OCI-LY7 (cell line): ENCODE measurements around the gene NLGN1. TPM values are rescaled to one million over a fixed set of nuclear protein-coding genes. Genes with fewer than 3 reads are reported as not detected.

Experiments
- BruUV-seq: library from RNA; stranded (reverse); fragments of 400-500 nt; replicated peaks from 2 replicates; lab custom pipeline; 2021; lab: Mats Ljungman, UMichigan
- CTCF ChIA-PET: fragments of 300-600 bp; sonication (Branson Sonifier 250); formaldehyde crosslinking; loops from one replicate; lab custom pipeline; 2022; ENCODE audit warnings: antibody characterized with exemption; ENCODE audit not compliant: unreplicated experiment; lab: Charles Lee
- POLR2A ChIA-PET: fragments of 300-600 bp; sonication (Branson Sonifier 250); formaldehyde crosslinking; loops from one replicate; lab custom pipeline; 2022; ENCODE audit warnings: antibody characterized with exemption; lab: Charles Lee
- DNase-seq: peaks from one replicate; pipeline ENCODE4 v3.0.0-alpha.2; 2015; ENCODE audit warnings: low spot score
- H2AFZ ChIP-seq: fragments of 200-600 bp; sonication (generic), shearing (Covaris generic); 2 replicates; pipeline ENCODE4 v1.6.1; 2014; ENCODE audit warnings: mild to moderate bottlenecking, antibody characterized with exemption, low read length, moderate library complexity
- H3K27ac ChIP-seq: fragments of 200-600 bp; sonication (generic); 2 replicates; pipeline ENCODE4 v1.5.1; 2014; ENCODE audit warnings: mixed run types, low read depth, mild to moderate bottlenecking, moderate library complexity, low read length, inconsistent platforms; ENCODE audit not compliant: poor library complexity, severe bottlenecking
- H3K36me3 ChIP-seq: fragments of 200-600 bp; sonication (generic); 2 replicates; pipeline ENCODE4 v1.6.1; 2014; ENCODE audit warnings: mild to moderate bottlenecking, antibody characterized with exemption, low read length, moderate library complexity, mixed read lengths; ENCODE audit not compliant: insufficient read depth
- H3K4me1 ChIP-seq: fragments of 200-600 bp; sonication (generic); 2 replicates; pipeline ENCODE4 v1.5.1; 2014; ENCODE audit warnings: mild to moderate bottlenecking, low read length; ENCODE audit not compliant: insufficient read depth, poor library complexity, severe bottlenecking
- H3K4me2 ChIP-seq: fragments of 200-600 bp; sonication (generic); 2 replicates; pipeline ENCODE4 v1.6.1; 2014; ENCODE audit warnings: mild to moderate bottlenecking, low read length
- H3K4me3 ChIP-seq: fragments of 200-600 bp; sonication (generic); 2 replicates; pipeline ENCODE4 v1.5.1; 2014; ENCODE audit warnings: mild to moderate bottlenecking, low read depth, low read length; ENCODE audit not compliant: poor library complexity, severe bottlenecking
- H3K79me2 ChIP-seq: fragments of 200-600 bp; sonication (generic); 2 replicates; pipeline ENCODE4 v1.6.1; 2016; ENCODE audit warnings: low read depth, mild to moderate bottlenecking, low read length, moderate library complexity, mixed read lengths; ENCODE audit not compliant: insufficient read depth
- H3K9me2 ChIP-seq: fragments of 200-600 bp; sonication (generic); 2 replicates; pipeline ENCODE4 v1.6.1; 2016; ENCODE audit warnings: mild to moderate bottlenecking, low read length, mixed read lengths; ENCODE audit not compliant: insufficient read depth
- H3K9me3 ChIP-seq: fragments of 200-600 bp; sonication (generic); 2 replicates; pipeline ENCODE4 v1.6.1; 2014; ENCODE audit warnings: mild to moderate bottlenecking, mixed run types, low read length, mixed read lengths
- H4K20me1 ChIP-seq: fragments of 200-600 bp; sonication (generic); 2 replicates; pipeline ENCODE4 v1.6.1; 2014; ENCODE audit warnings: mild to moderate bottlenecking, antibody characterized with exemption, low read length, moderate library complexity, mixed read lengths; ENCODE audit not compliant: insufficient read depth
- CTCF ChIP-seq: fragments of 200-600 bp; sonication (generic); conservative IDR thresholded peaks from 2 replicates; pipeline ENCODE4 v1.5.1; 2014; ENCODE audit warnings: mild to moderate bottlenecking, antibody characterized with exemption, low read length, moderate library complexity, mixed read lengths
- EZH2phosphoT487 ChIP-seq: fragments of 200-600 bp; sonication (generic); IDR thresholded peaks from 2 replicates; pipeline ENCODE4 v1.6.1; 2018; ENCODE audit warnings: low read depth, borderline replicate concordance, mild to moderate bottlenecking, mixed run types, antibody characterized with exemption, low read length, moderate library complexity, mixed read lengths
- intact Hi-C: fragments of 100-400 bp; cut with micrococcal nuclease; formaldehyde crosslinking; loops from one replicate; pipeline ENCODE4 v1.10.0; 2022; ENCODE audit not compliant: unreplicated experiment
- total RNA-seq, 2 experiments: library from RNA; depleted of rRNA in 1 of 2; stranded (reverse); fragments of >200 nt in 1 of 2; shearing (Covaris generic) in 1 of 2; gene quantifications; 2 replicates each; pipeline ENCODE4 v1.2.3, GENCODE V29; 2014 to 2022

Gene NLGN1
- total RNA-seq, 2 experiments from 2014 or later, result not detected

GRCh38 chr3:173659972-173660371, 262.4 kb downstream of the NLGN1 start:
- Histone ChIP-seq H3K4me1 (no peaks in the 10 kb centered on the region), H3K79me2 (no peaks in the 10 kb centered on the region), H3K27ac (no peak overlapping the region), H3K9me2 (no peaks in the 10 kb centered on the region), H3K4me2 (no peak overlapping the region), H3K9me3 (no peaks in the 10 kb centered on the region), H3K36me3 (no peaks in the 10 kb centered on the region), H4K20me1 (no peaks in the 10 kb centered on the region), H2AFZ (no peak overlapping the region), H3K4me3 (no peak overlapping the region)
- intact Hi-C loops, result no loop called here
- DNase-seq, result no peak
- ChIA-PET POLR2A (interaction anchor here (0.7 kb wide), 1 partner anchor 21 kb away, joined by 4 read pairs; no protein-coding TSS in a partner anchor), CTCF (no interaction called here)
- TF ChIP-seq CTCF (no peak), EZH2phosphoT487 (no peak)
- BruUV-seq, result no TSS peak

DNA sequence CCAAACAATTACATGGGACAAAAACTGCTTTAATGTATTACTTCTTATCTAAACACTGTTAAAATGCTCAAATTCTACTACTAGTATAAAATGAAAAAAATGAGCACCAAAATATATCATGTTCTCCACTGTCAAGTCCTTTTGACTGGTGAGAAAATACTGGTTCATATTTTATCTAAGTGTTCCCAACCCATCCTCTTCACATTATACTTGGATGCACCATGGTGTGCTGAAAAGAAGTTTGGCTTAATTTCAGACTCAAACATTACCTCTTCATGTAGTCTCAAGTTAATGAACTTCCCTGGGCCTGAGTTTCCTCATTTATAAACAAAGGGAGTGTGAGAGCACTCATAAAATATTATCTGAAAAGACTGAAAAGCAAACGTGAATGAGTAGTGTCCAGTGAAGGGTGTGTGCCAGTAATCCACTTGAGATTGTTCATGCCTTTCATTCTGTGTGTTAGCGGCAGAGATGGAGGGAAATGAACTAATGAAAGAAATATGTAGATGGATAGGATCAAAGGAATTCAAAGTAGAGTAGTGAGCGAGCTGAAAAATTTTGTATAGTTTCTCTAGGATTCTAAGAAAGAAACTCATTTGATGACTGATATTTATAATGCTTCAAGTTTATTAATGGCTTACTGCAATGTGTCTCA, 263.2 kb downstream of the NLGN1 start:
- Histone ChIP-seq H3K9me2 (no peaks in the 10 kb centered on the region), H3K4me3 (no peak overlapping the region), H3K36me3 (no peaks in the 10 kb centered on the region), H3K27ac (no peak overlapping the region), H4K20me1 (no peaks in the 10 kb centered on the region), H3K4me2 (no peak overlapping the region), H3K79me2 (no peaks in the 10 kb centered on the region), H3K4me1 (no peaks in the 10 kb centered on the region), H3K9me3 (no peaks in the 10 kb centered on the region), H2AFZ (no peak overlapping the region)
- intact Hi-C loops, result no loop called here
- DNase-seq, result no peak
- POLR2A ChIA-PET, result interaction anchor here (0.7 kb wide), 1 partner anchor 22 kb away, joined by 4 read pairs; no protein-coding TSS in a partner anchor
- TF ChIP-seq EZH2phosphoT487 (no peak), CTCF (no peak)
- CTCF ChIA-PET, result no interaction called here
- BruUV-seq, result no TSS peak

GRCh38 chr3:173663696-173664111, 266.2 kb downstream of the NLGN1 start:
- no peaks in the 10 kb centered on the region for H4K20me1 ChIP-seq
- H3K4me3 ChIP-seq, result no peak overlapping the region
- no peak for DNase-seq
- H3K4me1 ChIP-seq, result no peaks in the 10 kb centered on the region
- BruUV-seq, result no TSS peak
- H3K9me2 ChIP-seq, result no peaks in the 10 kb centered on the region
- TF ChIP-seq CTCF, result no peak
- no peak for TF ChIP-seq EZH2phosphoT487
- ChIA-PET CTCF (no interaction called here), POLR2A (interaction anchor here (0.6 to 0.7 kb wide), 2 partner anchors 54 to 182 kb away, joined by 3 read pairs; no protein-coding TSS in a partner anchor)
- H3K79me2 ChIP-seq, result no peaks in the 10 kb centered on the region
- no peak overlapping the region for H3K27ac ChIP-seq
- H3K9me3 ChIP-seq, result no peaks in the 10 kb centered on the region
- H3K4me2 ChIP-seq, result no peak overlapping the region
- no peaks in the 10 kb centered on the region for H3K36me3 ChIP-seq
- intact Hi-C loops, result no loop called here
- H2AFZ ChIP-seq, result no peak overlapping the region
